ENCODE results near the gene DNAH8.

- TF ChIP-seq CTCF (IDR thresholded peaks at IDR 0.05 in 8 of 11, conservative IDR thresholded peaks at IDR 0.05 in 3 of 11): no peak
- TF ChIP-seq POLR2AphosphoS5 (IDR thresholded peaks at IDR 0.05): no peak
- no peak for TF ChIP-seq POLR2A (IDR thresholded peaks at IDR 0.05)
Observed at GRCh38 chr6:38929560-38929959, 214.4 kb downstream of the DNAH8 start.

Data from spleen (tissue), 7 donors.